Activated naive CD8-positive, alpha-beta T cell treated with anti-CD3 and anti-CD28 coated beads for 36 hours (primary cell): ENCODE results near the gene SLC66A2. TPM values are rescaled to one million over a fixed set of nuclear protein-coding genes. Genes with fewer than 3 reads are reported as not detected.

Source experiments
- DNase-seq: peaks from one replicate; pipeline ENCODE4 v3.0.0; 2021
- H3K27ac Mint-ChIP-seq: one replicate; pipeline ENCODE4 v1.8.0; 2022; ENCODE audit warnings: mild to moderate bottlenecking, moderate library complexity, mixed read lengths
- H3K27me3 Mint-ChIP-seq: one replicate; pipeline ENCODE4 v1.8.0; 2022; ENCODE audit warnings: mild to moderate bottlenecking, mixed read lengths
- H3K36me3 Mint-ChIP-seq: one replicate; pipeline ENCODE4 v1.8.0; 2021; ENCODE audit warnings: mild to moderate bottlenecking, mixed read lengths
- H3K4me1 Mint-ChIP-seq: one replicate; pipeline ENCODE4 v1.8.0; 2021; ENCODE audit warnings: mixed read lengths
- H3K4me3 Mint-ChIP-seq: one replicate; pipeline ENCODE4 v1.8.0; 2022; ENCODE audit warnings: mild to moderate bottlenecking, moderate library complexity, mixed read lengths
- H3K9me3 Mint-ChIP-seq: one replicate; pipeline ENCODE4 v1.8.0; 2022; ENCODE audit warnings: mixed read lengths
- total RNA-seq, 2 experiments: library from RNA; stranded (reverse); gene quantifications; one replicate each; pipeline ENCODE4 v1.2.3, GENCODE V29; 2021

SLC66A2 gene
- total RNA-seq, 2 experiments from 2014 or later: 30.0 to 30.2 TPM

- Mint-ChIP-seq H3K4me1 (peaks cover 8% of the 10 kb centered on the region), H3K36me3 (peaks cover 11% of the 10 kb centered on the region), H3K4me3 (no peak overlapping the region), H3K27me3 (no peaks in the 10 kb centered on the region), H3K9me3 (peaks cover 6% of the 10 kb centered on the region), H3K27ac (no peak overlapping the region)
- no peak for DNase-seq
Measured at GRCh38 chr18:79902640-79903039, 48.8 kb downstream of the SLC66A2 start.

GRCh38 chr18:79902075-79902474 lies 49.4 kb downstream of the SLC66A2 start:
- Mint-ChIP-seq H3K36me3 (peaks cover 11% of the 10 kb centered on the region), H3K27ac (no peak overlapping the region), H3K9me3 (peaks cover 9% of the 10 kb centered on the region), H3K4me3 (no peak overlapping the region), H3K27me3 (no peaks in the 10 kb centered on the region), H3K4me1 (peaks cover 11% of the 10 kb centered on the region)
- DNase-seq: no peak

- Mint-ChIP-seq H3K4me3 (no peak overlapping the region), H3K27me3 (no peaks in the 10 kb centered on the region), H3K9me3 (peaks cover 14% of the 10 kb centered on the region), H3K4me1 (peaks cover 11% of the 10 kb centered on the region), H3K36me3 (peaks cover 14% of the 10 kb centered on the region), H3K27ac (no peak overlapping the region)
- DNase-seq: no peak
Measured at GRCh38 chr18:79901665-79902064, 49.8 kb downstream of the SLC66A2 start.

- Mint-ChIP-seq H3K4me1 (peaks cover 8% of the 10 kb centered on the region), H3K27me3 (no peaks in the 10 kb centered on the region), H3K36me3 (peaks cover 14% of the 10 kb centered on the region), H3K9me3 (peaks cover 18% of the 10 kb centered on the region), H3K27ac (no peak overlapping the region), H3K4me3 (no peak overlapping the region)
- no peak for DNase-seq
Measured at GRCh38 chr18:79900610-79901570, 50.6 kb downstream of the SLC66A2 start.

- H3K36me3 Mint-ChIP-seq: peaks cover 14% of the 10 kb centered on the region
- H3K9me3 Mint-ChIP-seq: peaks cover 26% of the 10 kb centered on the region
- no peak for DNase-seq
- H3K27ac Mint-ChIP-seq: no peak overlapping the region
- no peak overlapping the region for H3K4me3 Mint-ChIP-seq
- no peaks in the 10 kb centered on the region for H3K27me3 Mint-ChIP-seq
- H3K4me1 Mint-ChIP-seq: peaks cover 3% of the 10 kb centered on the region
Measured at GRCh38 chr18:79899609-79900445, 51.6 kb downstream of the SLC66A2 start.

GRCh38 chr18:79898952-79899608 lies 52.4 kb downstream of the SLC66A2 start:
- Mint-ChIP-seq H3K27ac (no peak overlapping the region), H3K9me3 (peaks cover 31% of the 10 kb centered on the region), H3K27me3 (no peaks in the 10 kb centered on the region), H3K36me3 (peaks cover 14% of the 10 kb centered on the region), H3K4me3 (no peak overlapping the region), H3K4me1 (peaks cover 3% of the 10 kb centered on the region)
- DNase-seq: no peak

GRCh38 chr18:79897940-79898625 lies 53.4 kb downstream of the SLC66A2 start:
- peaks cover 40% of the 10 kb centered on the region for H3K9me3 Mint-ChIP-seq
- H3K4me3 Mint-ChIP-seq: no peak overlapping the region
- H3K36me3 Mint-ChIP-seq: peaks cover 14% of the 10 kb centered on the region
- no peak overlapping the region for H3K27ac Mint-ChIP-seq
- H3K27me3 Mint-ChIP-seq: no peaks in the 10 kb centered on the region
- DNase-seq: no peak
- peaks cover 3% of the 10 kb centered on the region for H3K4me1 Mint-ChIP-seq

- H3K27me3 Mint-ChIP-seq: no peaks in the 10 kb centered on the region
- H3K36me3 Mint-ChIP-seq: peaks cover 6% of the 10 kb centered on the region
- DNase-seq: no peak
- no peak overlapping the region for H3K27ac Mint-ChIP-seq
- peaks cover 3% of the 10 kb centered on the region for H3K4me1 Mint-ChIP-seq
- H3K4me3 Mint-ChIP-seq: no peak overlapping the region
- peaks cover 49% of the 10 kb centered on the region for H3K9me3 Mint-ChIP-seq
Measured at GRCh38 chr18:79896738-79897137, 54.7 kb downstream of the SLC66A2 start.

GRCh38 chr18:79890674-79891073 lies 60.8 kb downstream of the SLC66A2 start:
- H3K4me3 Mint-ChIP-seq: no peak overlapping the region
- DNase-seq: no peak
- H3K4me1 Mint-ChIP-seq: peaks cover 7% of the 10 kb centered on the region
- no peaks in the 10 kb centered on the region for H3K27me3 Mint-ChIP-seq
- H3K9me3 Mint-ChIP-seq: peaks cover 55% of the 10 kb centered on the region
- peaks cover 2% of the 10 kb centered on the region for H3K36me3 Mint-ChIP-seq
- peak overlapping the region; percentile 42 for H3K27ac Mint-ChIP-seq

- no peak overlapping the region for H3K27ac Mint-ChIP-seq
- peaks cover 2% of the 10 kb centered on the region for H3K36me3 Mint-ChIP-seq
- H3K4me1 Mint-ChIP-seq: peaks cover 7% of the 10 kb centered on the region
- no peak overlapping the region for H3K4me3 Mint-ChIP-seq
- peaks cover 46% of the 10 kb centered on the region for H3K9me3 Mint-ChIP-seq
- no peak for DNase-seq
- H3K27me3 Mint-ChIP-seq: no peaks in the 10 kb centered on the region
Measured at GRCh38 chr18:79889569-79889968, 61.9 kb downstream of the SLC66A2 start.

- H3K36me3 Mint-ChIP-seq: peaks cover 2% of the 10 kb centered on the region
- H3K4me3 Mint-ChIP-seq: no peak overlapping the region
- no peak overlapping the region for H3K27ac Mint-ChIP-seq
- H3K27me3 Mint-ChIP-seq: no peaks in the 10 kb centered on the region
- H3K4me1 Mint-ChIP-seq: peaks cover 7% of the 10 kb centered on the region
- H3K9me3 Mint-ChIP-seq: peaks cover 33% of the 10 kb centered on the region
- DNase-seq: no peak
Measured at GRCh38 chr18:79888016-79888415, 63.4 kb downstream of the SLC66A2 start.

- Mint-ChIP-seq H3K4me3 (no peak overlapping the region), H3K27me3 (no peaks in the 10 kb centered on the region), H3K9me3 (peaks cover 27% of the 10 kb centered on the region), H3K4me1 (peaks cover 7% of the 10 kb centered on the region), H3K27ac (no peak overlapping the region), H3K36me3 (peaks cover 2% of the 10 kb centered on the region)
- DNase-seq: no peak
Measured at GRCh38 chr18:79887181-79888000, 64.1 kb downstream of the SLC66A2 start.

- Mint-ChIP-seq H3K36me3 (peaks cover 2% of the 10 kb centered on the region), H3K9me3 (peaks cover 11% of the 10 kb centered on the region), H3K27me3 (no peaks in the 10 kb centered on the region), H3K4me3 (no peak overlapping the region), H3K27ac (no peak overlapping the region), H3K4me1 (peaks cover under 1% of the 10 kb centered on the region)
- no peak for DNase-seq
Measured at GRCh38 chr18:79884963-79885728, 66.3 kb downstream of the SLC66A2 start.
